Measurements from ENCODE around the gene PHKB.
"Not testable (repeated sequence)": the region's sequence is repeated elsewhere in the genome, so short reads cannot be mapped to it uniquely, and the experiment has no call there.

The PHKB gene

GRCh38 chr16:47470810-47471209, 9.7 kb downstream of the PHKB start:
- no peak for DNase-seq

- DNase-seq: not testable (repeated sequence)
These were observed 11.9 kb downstream of the PHKB start for GRCh38 chr16:47473004-47473403.

- DNase-seq: no peak
These were observed 12.7 kb downstream of the PHKB start for GRCh38 chr16:47473792-47474191.

- DNase-seq: no peak
These were observed 14.7 kb downstream of the PHKB start for GRCh38 chr16:47475786-47476185.

GRCh38 chr16:47476654-47477345, 15.7 kb downstream of the PHKB start:
- no peak for DNase-seq

GRCh38 chr16:47477679-47478078, 16.5 kb downstream of the PHKB start:
- DNase-seq: no peak

- no peak for DNase-seq
These were observed 19.3 kb downstream of the PHKB start for GRCh38 chr16:47480410-47480809.

- DNase-seq: no peak
These were observed 20.7 kb downstream of the PHKB start for GRCh38 chr16:47481698-47482374.

GRCh38 chr16:47483616-47484015, 22.5 kb downstream of the PHKB start:
- DNase-seq: no peak

- DNase-seq: no peak
These were observed 25.7 kb downstream of the PHKB start for GRCh38 chr16:47486856-47487255.

GRCh38 chr16:47488051-47488450, 26.9 kb downstream of the PHKB start:
- no peak for DNase-seq

GRCh38 chr16:47490471-47490870, 29.3 kb downstream of the PHKB start:
- no peak for DNase-seq

GRCh38 chr16:47492036-47492427, 30.9 kb downstream of the PHKB start:
- DNase-seq: no peak

- no peak for DNase-seq
These were observed 31.6 kb downstream of the PHKB start for GRCh38 chr16:47492428-47493377.

GRCh38 chr16:47493381-47494337, 32.5 kb downstream of the PHKB start:
- no peak for DNase-seq

- DNase-seq: no peak
These were observed 38.1 kb downstream of the PHKB start for GRCh38 chr16:47499080-47499699.

GRCh38 chr16:47499700-47500264, 38.7 kb downstream of the PHKB start:
- DNase-seq: no peak

GRCh38 chr16:47503936-47504335, 42.8 kb downstream of the PHKB start:
- DNase-seq: no peak

- no peak for DNase-seq
These were observed 43.5 kb downstream of the PHKB start for GRCh38 chr16:47504599-47504998.

GRCh38 chr16:47506800-47507199, 45.7 kb downstream of the PHKB start:
- no peak for DNase-seq

- DNase-seq: no peak
These were observed 46.6 kb downstream of the PHKB start for GRCh38 chr16:47507701-47508100.

- DNase-seq: no peak
These were observed 50.8 kb downstream of the PHKB start for GRCh38 chr16:47511882-47512281.

Data from activated T-cell treated with anti-CD3 and anti-CD28 coated beads for 4 hours (primary cell).